ENCODE results near the gene CLCN5.

The CLCN5 gene

GRCh38 chrX:50093625-50094024 lies 171.2 kb downstream of the CLCN5 start:
- DNase-seq = no peak

DNA sequence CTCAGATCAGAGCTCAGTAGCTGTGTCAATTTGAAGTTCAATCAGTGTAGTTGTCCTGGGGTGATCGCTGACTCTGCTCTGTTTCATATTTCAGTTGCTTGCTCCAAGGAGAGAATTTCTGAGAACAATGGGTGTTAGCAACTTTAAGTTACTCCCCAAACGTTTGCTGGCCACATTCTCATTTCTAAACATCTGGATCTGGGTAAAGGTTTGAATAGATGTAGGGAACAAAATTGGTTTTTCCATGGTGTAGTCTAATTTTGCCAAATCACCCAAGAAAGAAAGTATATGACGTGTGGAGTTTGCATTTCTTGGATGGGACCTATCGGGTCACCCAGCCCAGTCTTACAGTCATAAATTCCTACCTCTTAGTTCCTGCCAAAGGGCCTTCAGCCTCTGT lies 174.7 kb downstream of the CLCN5 start:
- no peak for DNase-seq

- DNase-seq = no peak
Observed at GRCh38 chrX:50098241-50098640, 175.8 kb downstream of the CLCN5 start.

GRCh38 chrX:50098749-50099148 lies 176.4 kb downstream of the CLCN5 start:
- no peak for DNase-seq

- DNase-seq = no peak
Observed at GRCh38 chrX:50099331-50099730, 176.9 kb downstream of the CLCN5 start.

GRCh38 chrX:50100188-50100587 lies 177.8 kb downstream of the CLCN5 start:
- no peak for DNase-seq

- no peak for DNase-seq
Observed at GRCh38 chrX:50103176-50103575, 180.8 kb downstream of the CLCN5 start.

DNA sequence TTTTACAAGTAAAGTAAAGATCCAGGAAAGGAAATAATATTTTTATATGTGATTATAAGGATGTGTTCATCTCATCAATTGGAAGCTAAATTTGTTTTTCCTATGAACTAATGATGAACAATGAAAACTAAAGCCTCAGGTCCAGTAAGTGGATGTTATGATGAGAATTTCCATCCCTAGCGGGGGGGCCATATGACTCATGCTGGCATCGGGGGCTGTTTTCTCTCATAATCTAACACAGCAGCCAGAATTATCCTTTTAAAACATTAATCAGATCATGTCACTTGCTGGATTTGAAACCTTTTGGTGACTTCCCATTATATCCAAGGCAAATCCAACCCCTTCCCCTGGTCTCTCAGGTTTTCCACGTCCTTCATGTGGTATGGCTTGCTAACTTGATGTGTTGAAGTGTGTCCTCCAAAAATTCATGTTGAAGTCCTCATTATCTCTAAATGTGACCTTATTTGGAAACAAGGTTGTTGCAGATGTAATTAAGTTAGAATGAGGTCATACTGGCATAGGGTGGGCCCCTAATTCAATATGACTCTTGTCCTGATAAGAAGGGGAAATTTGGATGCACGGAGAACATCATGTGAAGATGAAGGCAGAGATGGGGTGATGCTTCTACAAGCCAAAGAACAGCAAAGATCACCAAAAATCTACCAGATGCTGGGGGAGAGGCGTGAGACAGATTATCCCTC lies 181.6 kb downstream of the CLCN5 start:
- DNase-seq = no peak

DNA sequence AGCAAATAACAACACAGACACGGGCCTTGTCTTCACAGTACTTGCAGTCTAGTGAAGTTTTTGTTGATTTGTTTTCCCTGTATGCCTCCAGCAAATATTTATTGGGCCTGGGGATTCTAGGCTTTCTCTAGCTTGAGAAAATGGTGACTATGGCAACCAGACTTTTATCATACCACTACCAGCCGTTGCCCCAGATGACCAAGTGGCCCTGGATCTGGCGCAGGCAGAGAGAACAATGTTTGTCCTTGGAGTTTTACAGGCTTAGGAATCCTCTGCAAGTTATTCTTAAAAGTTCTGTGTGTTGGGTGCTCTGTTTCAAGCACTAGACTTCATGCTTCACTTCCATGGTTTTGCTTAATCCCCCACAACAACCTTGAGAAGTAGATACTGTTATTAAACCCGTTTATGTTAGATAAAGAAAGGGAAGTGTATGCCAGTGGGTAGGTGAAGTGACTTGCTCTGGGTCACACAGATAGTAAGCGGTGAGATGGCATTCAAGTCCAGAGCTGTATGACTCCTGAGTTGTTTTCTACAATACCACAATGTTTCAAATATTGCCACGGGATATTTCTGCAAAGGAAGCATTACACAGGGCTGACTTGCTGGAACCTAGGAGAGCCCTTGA lies 183.8 kb downstream of the CLCN5 start:
- no peak for DNase-seq

- DNase-seq = no peak
Observed at GRCh38 chrX:50107470-50107869, 185.1 kb downstream of the CLCN5 start.

GRCh38 chrX:50108264-50108663 lies 185.9 kb downstream of the CLCN5 start:
- DNase-seq = no peak

- no peak for DNase-seq
Observed at GRCh38 chrX:50111742-50112141, 189.3 kb downstream of the CLCN5 start.

DNA sequence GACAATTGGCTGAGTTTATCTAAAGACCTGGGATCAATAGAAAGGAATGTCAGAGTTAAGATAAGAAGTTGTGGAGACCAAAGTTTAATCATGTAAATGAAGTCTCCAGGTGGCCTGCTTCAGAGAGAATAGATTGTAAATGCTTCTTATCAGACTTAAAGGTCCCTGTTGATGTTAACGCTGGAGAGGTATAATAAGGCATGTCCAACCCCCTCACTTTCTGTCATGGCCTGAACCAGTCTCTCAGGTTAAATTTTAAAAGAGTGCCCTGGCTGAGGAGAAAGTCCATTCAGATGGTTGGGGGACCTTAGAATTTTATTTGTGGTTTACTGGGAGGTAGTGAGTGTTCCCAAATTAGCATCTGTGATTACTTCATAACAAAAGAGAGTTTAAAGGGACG lies 191.7 kb downstream of the CLCN5 start:
- DNase-seq = no peak

DNA sequence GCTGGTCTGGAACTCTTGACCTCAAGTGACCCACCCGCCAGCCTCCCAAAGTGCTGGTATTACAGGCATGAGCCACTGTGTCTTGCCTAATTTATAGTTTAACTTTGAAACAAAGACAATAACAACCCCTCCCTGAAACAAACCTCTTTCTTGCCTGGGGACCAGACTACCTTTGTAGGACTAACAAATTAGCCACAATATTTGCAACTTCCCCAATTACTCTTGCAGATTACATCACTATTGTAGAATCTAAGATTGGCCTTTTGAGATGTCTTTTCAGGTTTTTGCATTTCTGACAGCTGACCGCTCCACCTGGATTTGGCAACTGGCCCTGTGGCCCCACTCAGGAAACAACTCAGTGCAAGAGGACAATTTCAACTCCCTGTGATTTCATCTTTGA lies 193.6 kb downstream of the CLCN5 start:
- no peak for DNase-seq

DNA sequence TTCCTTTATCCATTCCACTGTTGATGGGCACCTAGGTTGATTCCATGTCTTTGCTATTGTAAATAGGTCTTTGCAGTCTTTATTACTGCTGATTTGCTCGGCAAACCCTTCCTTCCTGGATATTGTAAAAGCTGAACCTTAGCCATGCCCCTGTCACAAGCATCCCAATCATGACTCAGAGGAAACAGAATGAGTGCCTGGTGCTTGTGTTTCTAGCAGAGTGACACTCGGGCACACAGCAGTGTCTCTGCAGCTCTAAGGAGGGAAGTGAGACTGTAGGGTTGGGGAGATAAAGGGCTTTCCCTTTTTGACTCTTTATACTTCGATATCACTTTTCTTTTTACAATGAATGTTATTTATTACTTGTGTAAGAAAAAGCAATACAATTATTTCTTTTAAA lies 195.1 kb downstream of the CLCN5 start:
- no peak for DNase-seq

GRCh38 chrX:50125480-50125879 lies 203.1 kb downstream of the CLCN5 start:
- DNase-seq = no peak

GRCh38 chrX:50147972-50148371 lies 225.6 kb downstream of the CLCN5 start:
- no peak for DNase-seq

Measured in activated CD4-positive, alpha-beta T cell treated with anti-CD3 and anti-CD28 coated beads, Interleukin-2, amount 50 U/mL, for 4 hours (primary cell).